Right hindlimb (tissue), 1 donor: ENCODE results near the gene DENND10.
A peak's percentile ranks its signal among the peaks of the same experiment; 100 is the strongest.
"Not testable (repeated sequence)": the region's sequence is repeated elsewhere in the genome, so short reads cannot be mapped to it uniquely, and the experiment has no call there.

ENCODE experiments used
- DNase-seq: peaks from one replicate; pipeline ENCODE4 v3.0.0-alpha.2; 2018

DENND10 gene

DNA sequence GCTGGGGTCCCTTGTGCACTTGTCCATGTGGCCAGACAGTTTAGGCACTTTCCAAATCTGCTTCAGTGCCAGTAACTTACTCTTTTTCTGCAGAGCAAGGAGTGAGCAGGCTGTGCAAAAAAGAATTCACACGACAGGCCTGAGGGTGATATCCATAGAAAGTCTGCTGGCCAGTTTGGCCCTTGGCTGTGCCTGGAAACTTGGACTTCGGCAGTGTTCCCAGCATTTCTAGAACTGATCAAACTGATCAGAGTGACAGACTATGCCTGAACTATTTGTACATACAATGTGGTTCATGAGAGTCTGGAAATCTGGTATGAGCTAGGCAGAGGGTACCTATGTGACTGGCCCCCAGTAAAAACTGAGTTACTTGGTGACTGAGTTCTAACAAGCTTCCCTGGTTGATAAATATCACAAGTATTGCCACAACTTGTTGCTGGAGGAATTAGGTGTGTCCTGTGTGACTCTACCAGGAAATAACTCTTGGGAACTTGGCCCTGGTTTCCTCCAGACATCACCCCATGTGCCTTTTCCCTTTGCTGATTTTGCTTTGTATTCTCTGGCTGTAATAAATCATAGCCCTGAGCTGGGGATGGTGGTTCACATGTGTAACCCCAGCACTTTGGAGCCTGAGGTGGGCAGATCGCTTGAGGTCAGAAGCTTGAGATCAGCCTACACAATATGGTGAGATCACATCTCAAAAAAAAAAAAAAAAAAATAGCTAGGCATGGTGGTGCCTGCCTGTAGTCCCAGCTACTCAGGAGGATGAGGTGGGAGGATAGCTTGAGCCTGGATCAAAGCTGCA is 3.3 kb upstream of the DENND10 start:
- DNase-seq = no peak

- DNase-seq = no peak
Measured at GRCh38 chr10:119101366-119102098, 2.4 kb upstream of the DENND10 start.

DNA sequence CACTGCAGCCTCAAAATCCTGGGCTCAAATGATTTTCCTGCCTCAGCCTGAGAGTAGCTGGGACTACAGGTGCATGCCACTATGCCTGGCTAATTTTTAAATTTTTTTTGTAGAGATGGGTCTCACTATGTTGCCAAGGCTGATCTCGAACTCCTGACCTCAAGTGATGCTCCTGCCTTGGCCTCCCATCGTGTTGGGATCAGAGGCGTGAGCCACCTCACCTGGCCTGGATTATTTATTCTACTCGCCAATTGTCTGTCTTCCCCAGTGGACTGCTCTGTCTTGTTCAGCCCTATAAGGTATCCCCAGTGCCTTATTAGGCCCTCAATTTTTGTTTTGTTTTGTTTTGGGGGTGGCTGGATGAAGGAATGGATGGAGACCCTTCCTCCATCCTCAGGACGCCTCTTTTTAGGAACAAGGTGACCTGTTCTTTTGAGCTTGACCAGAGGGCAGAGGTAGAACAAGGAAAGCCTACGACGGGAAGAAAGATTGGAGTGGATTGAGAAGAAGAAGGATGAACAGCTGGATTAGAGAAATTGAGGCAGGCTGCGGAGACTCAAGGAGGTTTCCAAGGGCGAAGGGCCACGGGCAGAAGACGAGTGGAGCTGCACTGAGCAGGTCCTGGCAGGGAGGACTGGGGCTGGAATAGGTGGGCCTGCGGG is 541 bp upstream of the DENND10 start:
- DNase-seq = no peak

DNA sequence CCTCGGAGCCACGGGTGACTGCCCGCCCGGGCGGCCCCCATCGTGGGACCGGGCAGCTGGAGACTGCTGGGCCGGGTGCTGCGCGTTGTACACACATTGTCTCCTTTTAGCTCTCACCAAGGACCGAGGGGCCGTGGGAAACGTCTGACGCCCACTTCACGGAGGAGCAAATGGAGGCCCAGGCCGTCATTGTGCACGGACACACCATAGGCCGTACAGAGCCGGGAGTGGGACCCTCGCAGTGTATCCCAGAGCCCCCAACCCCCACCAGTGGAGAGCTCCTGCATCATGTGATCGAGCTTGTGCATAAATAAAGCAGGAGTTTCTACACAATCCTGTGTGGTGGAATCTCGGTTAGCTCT is 722 bp downstream of the DENND10 start:
- peak; percentile 38 for DNase-seq

DNA sequence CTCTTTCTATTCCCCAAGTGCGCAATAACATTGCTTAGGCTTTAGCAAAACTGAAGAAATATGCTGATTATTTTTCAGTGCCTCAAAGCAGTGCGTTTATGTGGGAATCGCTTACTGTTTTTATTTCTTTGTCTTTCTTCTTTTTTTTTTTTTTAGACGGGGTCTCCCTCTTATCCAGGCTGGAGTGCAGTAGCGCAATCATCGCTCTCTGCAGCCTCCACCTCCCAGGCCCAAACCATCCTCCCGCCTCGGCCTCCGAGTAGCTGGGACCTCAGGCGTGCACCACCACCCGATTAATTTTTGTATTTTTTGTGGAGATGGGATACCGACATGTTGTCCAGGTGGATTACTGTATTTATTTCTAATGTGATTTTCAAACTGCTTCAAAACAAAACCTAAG is 1.2 kb downstream of the DENND10 start:
- no peak for DNase-seq

GRCh38 chr10:119105899-119106298 is 2.0 kb downstream of the DENND10 start:
- DNase-seq = not testable (repeated sequence)

DNA sequence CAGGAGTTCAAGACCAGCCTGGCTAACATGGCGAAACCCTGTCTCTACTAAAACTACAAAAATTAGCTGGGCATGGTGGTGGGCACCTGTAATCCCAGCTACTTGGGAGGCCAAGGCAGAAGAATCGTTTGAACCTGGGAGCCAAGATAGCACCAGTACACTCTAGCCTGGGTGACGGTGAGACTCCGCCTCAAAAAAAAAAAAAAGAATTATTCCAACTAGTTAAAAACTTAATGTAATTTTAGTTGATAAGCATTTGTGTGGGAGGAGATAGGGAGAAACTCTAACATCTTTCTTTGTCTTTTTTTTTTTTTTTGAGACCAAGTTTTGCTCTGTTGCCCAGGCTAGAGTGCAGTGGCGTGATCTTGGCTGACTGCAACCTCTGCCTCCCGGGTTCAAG is 3.2 kb downstream of the DENND10 start:
- not testable (repeated sequence) for DNase-seq

DNA sequence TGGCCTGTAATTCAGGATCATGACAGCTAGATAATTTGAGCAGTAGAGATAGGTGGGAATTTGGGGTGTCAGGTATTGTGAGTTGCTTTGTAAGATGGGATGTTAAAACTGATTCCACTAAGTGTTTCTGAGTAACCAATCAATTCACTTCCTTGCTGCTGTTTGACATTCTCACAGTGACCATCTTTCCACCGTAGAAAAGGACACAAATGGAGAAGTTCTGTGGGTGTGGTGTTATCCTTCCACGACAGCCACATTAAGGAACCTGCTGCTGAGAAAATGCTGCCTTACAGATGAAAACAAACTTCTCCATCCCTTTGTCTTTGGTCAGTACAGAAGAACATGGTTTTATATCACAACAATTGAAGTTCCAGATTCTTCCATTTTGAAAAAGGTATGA is 3.9 kb downstream of the DENND10 start:
- DNase-seq = not testable (repeated sequence)

GRCh38 chr10:119112056-119112455 is 8.1 kb downstream of the DENND10 start:
- no peak for DNase-seq

DNA sequence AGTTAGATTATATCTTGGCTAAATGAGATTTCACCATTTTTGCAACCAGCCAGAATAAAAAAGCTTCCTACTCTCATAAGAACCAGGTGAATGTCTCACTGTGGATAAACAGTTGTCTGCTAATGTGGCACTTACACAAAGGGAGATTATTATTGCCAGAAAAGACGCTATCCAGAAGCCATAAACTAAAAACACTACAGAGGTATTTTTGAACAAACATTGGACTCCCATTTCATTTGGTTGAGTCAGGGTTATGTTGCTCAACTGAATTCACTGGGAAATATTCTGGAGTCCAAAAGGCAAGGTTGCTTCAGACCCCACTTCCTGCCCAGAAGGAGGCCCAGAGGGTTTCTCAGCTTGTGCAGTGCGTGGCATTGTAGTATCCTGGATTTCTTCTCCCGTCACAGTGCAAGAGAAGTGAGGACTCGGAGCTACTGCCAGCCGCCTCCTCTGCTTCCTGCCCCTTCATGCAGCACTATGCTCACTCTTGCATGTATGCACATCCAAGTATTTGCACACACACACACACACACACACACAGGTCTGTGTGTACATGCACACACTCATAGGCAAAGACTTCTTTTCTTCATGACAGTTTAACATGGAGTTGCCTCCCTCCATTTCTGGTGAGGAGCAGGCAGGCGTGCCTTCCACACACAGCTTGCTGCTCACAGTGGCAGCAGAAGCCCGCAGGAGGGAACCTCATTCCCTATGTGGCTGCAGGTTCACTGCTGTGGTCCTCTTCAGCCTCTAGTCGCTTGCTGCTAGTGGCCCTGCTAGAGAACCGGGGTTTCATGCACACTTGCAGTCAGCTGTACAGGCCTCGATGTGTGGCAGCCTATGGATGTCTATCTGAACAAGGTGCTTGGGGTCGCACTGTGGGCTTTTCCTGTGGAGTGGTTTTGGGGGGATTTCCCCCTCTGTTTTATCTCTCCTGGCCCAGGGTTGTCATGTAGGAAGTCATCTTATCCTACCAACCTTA is 10.1 kb downstream of the DENND10 start:
- DNase-seq = no peak

GRCh38 chr10:119115926-119116325 is 12.0 kb downstream of the DENND10 start:
- DNase-seq = no peak

GRCh38 chr10:119116326-119116951 is 12.5 kb downstream of the DENND10 start:
- DNase-seq = no peak

DNA sequence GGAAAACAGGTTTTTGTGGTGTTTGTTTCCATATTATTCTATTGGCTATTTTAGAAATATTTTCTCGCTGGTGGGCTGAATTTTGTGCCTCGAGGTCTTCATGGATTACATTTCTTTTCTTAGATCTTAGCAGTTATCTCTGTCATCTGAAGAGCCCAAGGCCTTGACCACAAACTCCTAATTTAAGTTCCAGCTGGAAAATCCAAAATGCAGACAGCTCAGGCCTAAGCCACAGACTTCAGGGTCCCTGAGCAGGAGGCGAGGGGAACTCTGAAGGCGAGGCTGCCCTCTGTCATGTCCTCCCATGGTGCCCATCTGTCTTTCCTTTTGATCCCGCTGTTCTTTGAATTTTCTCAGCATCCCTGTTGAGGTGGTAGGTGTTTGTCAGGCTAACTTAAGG is 14.3 kb downstream of the DENND10 start:
- no peak for DNase-seq

DNA sequence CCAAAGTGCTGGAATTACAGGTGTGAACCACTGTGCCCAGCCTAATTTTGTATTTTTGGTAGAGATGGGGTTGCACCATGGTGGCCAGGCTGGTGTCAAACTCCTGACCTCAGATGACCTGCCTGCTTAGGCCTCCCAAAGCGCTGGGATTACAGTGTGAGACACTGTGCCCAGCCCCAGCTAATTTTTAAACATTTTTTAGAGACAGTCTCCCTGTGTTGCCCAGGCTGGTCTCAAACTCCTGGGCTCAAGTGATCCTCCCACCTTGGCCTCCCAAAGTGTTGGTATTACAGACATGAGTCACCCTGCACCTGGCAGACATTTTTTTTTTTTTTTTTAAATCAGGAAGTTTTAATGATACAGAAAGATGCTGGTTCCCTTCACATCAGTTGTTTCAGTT is 15.5 kb downstream of the DENND10 start:
- DNase-seq = no peak

- DNase-seq = no peak
Measured at GRCh38 chr10:119120413-119120867, 16.5 kb downstream of the DENND10 start.

DNA sequence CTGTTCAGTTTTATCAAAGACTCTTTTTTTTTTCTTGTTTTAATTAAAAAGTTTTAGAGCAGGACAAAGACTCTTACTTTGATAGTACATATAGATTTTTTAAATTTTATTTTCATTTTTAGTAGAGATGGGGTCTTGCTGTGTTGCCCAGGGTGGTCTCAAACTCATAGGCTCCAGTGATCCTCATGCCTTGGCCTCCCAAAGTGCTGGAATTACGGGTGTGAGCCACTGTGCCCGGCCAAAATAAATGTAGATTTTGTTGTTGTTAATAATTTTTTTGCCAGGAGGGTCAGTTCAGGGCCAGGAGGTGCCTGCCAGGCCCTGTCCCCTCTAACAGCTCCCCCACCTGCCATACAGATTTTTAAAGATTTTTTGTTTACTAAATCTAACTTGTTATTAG is 17.0 kb downstream of the DENND10 start:
- DNase-seq = no peak

DNA sequence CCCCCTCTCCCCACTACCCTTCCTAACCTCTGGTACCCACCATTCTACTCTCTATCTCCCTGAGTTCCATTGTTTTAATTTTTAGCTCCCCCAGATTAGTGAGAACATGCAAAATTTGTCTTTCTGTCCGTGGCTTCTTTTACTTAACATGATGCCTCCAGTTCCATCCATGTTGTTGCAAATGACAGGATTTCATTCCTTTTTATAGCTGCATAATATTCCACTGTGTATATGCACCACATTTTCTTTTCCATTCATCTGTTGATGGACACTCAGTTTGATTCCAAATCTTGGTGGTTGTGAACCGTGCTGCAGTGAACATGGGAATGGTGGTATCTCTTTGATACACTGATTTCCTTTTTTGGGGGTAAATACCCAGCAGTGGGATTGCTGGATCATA is 22.0 kb downstream of the DENND10 start:
- no peak for DNase-seq

GRCh38 chr10:119129721-119130120 is 25.8 kb downstream of the DENND10 start:
- DNase-seq = no peak

DNA sequence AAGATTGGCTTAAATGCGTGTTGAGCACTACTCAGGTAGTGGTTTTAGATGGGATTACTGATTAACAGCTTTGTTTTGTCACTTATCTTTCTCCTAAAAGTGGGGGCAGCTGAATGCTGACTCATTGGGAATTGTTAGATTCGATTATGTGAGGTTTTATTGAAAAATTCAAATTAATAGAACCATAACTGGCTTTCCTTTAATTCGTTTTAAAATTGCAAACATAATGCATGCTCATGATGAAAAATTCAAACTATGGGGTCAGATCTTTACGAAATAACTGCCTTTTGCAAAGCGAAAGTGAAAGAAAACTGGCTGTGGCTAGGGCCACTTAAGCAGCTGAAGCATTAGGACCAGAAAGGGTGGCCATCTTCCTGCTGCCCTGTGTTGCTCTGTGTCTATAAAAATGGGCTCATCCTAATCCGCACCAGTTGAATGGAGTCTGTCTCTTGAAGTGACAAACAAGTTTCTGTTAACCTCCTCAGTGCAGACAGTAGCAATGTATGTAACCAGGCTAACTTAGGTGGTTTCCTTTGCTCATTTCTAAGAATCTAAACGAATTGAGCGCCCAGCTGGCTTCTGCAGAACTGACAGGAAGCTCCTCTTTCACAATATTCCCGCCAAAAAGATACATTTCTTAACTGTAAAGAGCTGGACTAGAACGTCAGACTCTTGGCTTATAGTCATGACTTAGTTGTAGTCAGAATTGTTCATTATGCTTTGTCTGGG is 27.8 kb downstream of the DENND10 start:
- DNase-seq = no peak

GRCh38 chr10:119132521-119133345 is 28.8 kb downstream of the DENND10 start:
- no peak for DNase-seq
